ENCODE measurements around the gene AREG. TPM values are rescaled to one million over a fixed set of nuclear protein-coding genes. Genes with fewer than 3 reads are reported as not detected.

AREG gene
- total and polyA plus RNA-seq, 3 donors from 2014 or later: 13.0 to 16.4 (median 14.2) TPM

GRCh38 chr4:74483226-74483911, 38.4 kb downstream of the AREG start:
- WGBS, 2 donors: 76 to 81% methylated on average over 6 of the region's 6 CpGs
- H3K36me3 ChIP-seq (ENCODE audit: low read depth, missing control alignments): no peaks in the 10 kb centered on the region
- intact Hi-C loops (cut with DNase I; ENCODE audit: low total_unique reads): no loop called here
- H3K9me3 ChIP-seq: no peaks in the 10 kb centered on the region
- H3K4me1 ChIP-seq: no peaks in the 10 kb centered on the region
- H3K4me3 ChIP-seq: no peak overlapping the region
- TF ChIP-seq CTCF (IDR thresholded peaks at IDR 0.05) (no peak), POLR2A (IDR thresholded peaks at IDR 0.05) (no peak)
- no peak overlapping the region for H3K27ac ChIP-seq
- DNase-seq: no peak
- no peaks in the 10 kb centered on the region for H3K27me3 ChIP-seq

GRCh38 chr4:74486905-74487304, 42.0 kb downstream of the AREG start:
- Histone ChIP-seq H3K9me3 (no peaks in the 10 kb centered on the region), H3K4me3 (no peak overlapping the region), H3K27ac (no peak overlapping the region), H3K36me3 (ENCODE audit: low read depth, missing control alignments) (no peaks in the 10 kb centered on the region), H3K27me3 (no peaks in the 10 kb centered on the region), H3K4me1 (no peaks in the 10 kb centered on the region)
- intact Hi-C loops (cut with DNase I; ENCODE audit: low total_unique reads): no loop called here
- no peak for DNase-seq
- TF ChIP-seq CTCF (IDR thresholded peaks at IDR 0.05): no peak
- TF ChIP-seq POLR2A (IDR thresholded peaks at IDR 0.05): no peak
- 75 to 95% methylated on average over 2 of the region's 2 CpGs for WGBS, 2 donors

DNA sequence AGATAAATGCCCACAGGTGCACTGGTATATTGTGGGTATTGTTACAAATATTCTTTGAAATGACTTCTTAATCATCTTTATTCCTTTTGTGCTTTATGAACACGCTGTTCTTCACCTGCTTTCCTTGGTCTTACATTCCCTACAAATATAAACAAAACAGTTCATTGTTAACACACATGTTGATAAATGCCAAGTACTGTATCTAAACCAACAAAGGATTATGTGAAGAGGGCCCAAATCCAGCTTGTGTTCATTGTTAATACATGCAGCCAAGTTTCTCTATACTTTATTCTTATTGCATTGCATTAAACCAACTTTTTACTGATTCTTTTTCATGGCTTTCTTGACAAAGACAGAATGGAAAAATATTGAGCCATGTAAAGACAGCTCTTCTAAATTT, 42.8 kb downstream of the AREG start:
- H3K9me3 ChIP-seq: no peaks in the 10 kb centered on the region
- 55 to 58% methylated on average over 1 of the region's 1 CpG for WGBS, 2 donors
- no peak overlapping the region for H3K4me3 ChIP-seq
- TF ChIP-seq CTCF (IDR thresholded peaks at IDR 0.05) (no peak), POLR2A (IDR thresholded peaks at IDR 0.05) (no peak)
- no peaks in the 10 kb centered on the region for H3K27me3 ChIP-seq
- no peak overlapping the region for H3K27ac ChIP-seq
- no peaks in the 10 kb centered on the region for H3K36me3 ChIP-seq (ENCODE audit: low read depth, missing control alignments)
- intact Hi-C loops (cut with DNase I; ENCODE audit: low total_unique reads): no loop called here
- DNase-seq: no peak
- H3K4me1 ChIP-seq: no peaks in the 10 kb centered on the region

DNA sequence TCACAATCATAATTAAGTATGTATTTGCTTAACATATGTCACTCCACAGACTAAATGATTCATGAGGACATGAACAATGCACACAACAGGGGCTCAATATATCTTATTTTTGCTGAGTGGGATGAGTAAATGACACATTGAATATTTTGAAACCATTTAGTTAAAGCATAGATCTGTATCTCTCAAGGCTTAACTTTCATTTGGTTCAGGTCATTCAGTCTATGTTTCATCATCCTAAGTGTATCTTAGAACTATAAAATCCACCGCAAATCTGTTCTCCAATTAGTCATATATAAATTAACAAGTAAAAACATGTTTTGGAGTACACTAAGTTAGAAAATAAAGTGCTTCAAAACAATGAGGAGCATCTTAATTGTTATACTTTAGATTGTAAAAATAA, 45.8 kb downstream of the AREG start:
- Histone ChIP-seq H3K36me3 (ENCODE audit: low read depth, missing control alignments) (no peaks in the 10 kb centered on the region), H3K4me1 (no peaks in the 10 kb centered on the region), H3K27me3 (no peaks in the 10 kb centered on the region), H3K27ac (no peak overlapping the region), H3K4me3 (no peak overlapping the region), H3K9me3 (no peaks in the 10 kb centered on the region)
- intact Hi-C loops (cut with DNase I; ENCODE audit: low total_unique reads): no loop called here
- WGBS, 2 donors: 87 to 94% methylated on average over 1 of the region's 1 CpG
- TF ChIP-seq POLR2A (IDR thresholded peaks at IDR 0.05): no peak
- no peak for TF ChIP-seq CTCF (IDR thresholded peaks at IDR 0.05)
- DNase-seq: no peak
